GM12878 (cell line): ENCODE data around the gene METAP1. TPM values are rescaled to one million over a fixed set of nuclear protein-coding genes. Genes with fewer than 3 reads are reported as not detected.

Experiments
- ATAC-seq: fragments of 200-7000 bp; cut with Tn5 transposase; 3 replicates; pipeline ENCODE4 v1.9.1; 2020; ENCODE audit warnings: mild to moderate bottlenecking, moderate library complexity
- BruUV-seq: library from RNA; stranded (reverse); fragments of 400-500 nt; replicated peaks from 2 replicates; lab custom pipeline; 2021; lab: Mats Ljungman, UMichigan
- CTCF ChIA-PET: fragments of 300-600 bp; sonication (Branson Sonifier 250); formaldehyde crosslinking; extraction: SDS; loops from one replicate; lab custom pipeline; 2021; ENCODE audit warnings: inconsistent platforms; lab: Yijun Ruan, JAX
- POLR2A ChIA-PET: fragments of 350-600 bp; formaldehyde crosslinking; extraction: SDS; loops from one replicate; lab custom pipeline; 2021; ENCODE audit warnings: inconsistent platforms; lab: Charles Lee
- RAD21 ChIA-PET: fragments of 300-600 bp; sonication (Branson Sonifier 250); formaldehyde crosslinking; loops from one replicate; lab custom pipeline; 2023; ENCODE audit warnings: antibody characterized with exemption; ENCODE audit not compliant: unreplicated experiment; lab: Charles Lee
- SMC1A ChIA-PET: fragments of 300-600 bp; sonication (Branson Sonifier 250); formaldehyde crosslinking; loops from one replicate; lab custom pipeline; 2023; ENCODE audit not compliant: unreplicated experiment, uncharacterized antibody; lab: Charles Lee
- DNase-seq: peaks from one replicate; pipeline ENCODE4 v3.0.0-alpha.2; 2011; ENCODE audit warnings: low read depth, low spot score
- FAIRE-seq: peaks from 3 replicates; lab custom pipeline; 2011; peaks lifted over from hg19 to GRCh38; lab: Jason Lieb, UNC
- H2AFZ ChIP-seq: 2 replicates; pipeline ENCODE4 v1.6.0; 2011; ENCODE audit warnings: low read depth, low read length, control low read depth; ENCODE audit not compliant: control insufficient read depth
- H3K27ac ChIP-seq: 2 replicates; pipeline ENCODE4 v1.5.1; 2011; ENCODE audit warnings: control low read depth; ENCODE audit not compliant: control insufficient read depth, insufficient read depth
- H3K27me3 ChIP-seq, 2 experiments: replicated peaks in 1 of 2; 2 replicates each; pipeline versions ENCODE4 v1.6.0 to v1.6.1; 2011; ENCODE audit warnings: low read length in 1 of 2; ENCODE audit not compliant: control insufficient read depth in 2 of 2, insufficient read depth in 2 of 2
- H3K36me3 ChIP-seq, 2 experiments: 2 replicates each; pipeline ENCODE4 v1.5.1; 2011; ENCODE audit warnings: low read length in 1 of 2; ENCODE audit not compliant: control insufficient read depth in 2 of 2, insufficient read depth in 2 of 2
- H3K4me1 ChIP-seq: 2 replicates; pipeline ENCODE4 v1.6.1; 2011; ENCODE audit warnings: mild to moderate bottlenecking, low read length, moderate library complexity, mixed read lengths; ENCODE audit not compliant: control insufficient read depth, insufficient read depth
- H3K4me2 ChIP-seq: 2 replicates; pipeline ENCODE4 v1.6.0; 2011; ENCODE audit warnings: control low read depth; ENCODE audit not compliant: control insufficient read depth, insufficient read depth
- H3K4me3 ChIP-seq: fragments of 200-600 bp; sonication (generic); 2 replicates; pipeline ENCODE4 v1.5.1; 2016
- H3K79me2 ChIP-seq: 2 replicates; pipeline ENCODE4 v1.6.0; 2011; ENCODE audit warnings: low read length; ENCODE audit not compliant: control insufficient read depth, insufficient read depth
- H3K9ac ChIP-seq: 2 replicates; pipeline ENCODE4 v1.8.0; 2011; ENCODE audit warnings: low read length, control low read depth, mixed read lengths; ENCODE audit not compliant: control insufficient read depth, insufficient read depth
- H3K9me3 ChIP-seq: replicated peaks from 3 replicates; pipeline ENCODE4 v1.5.1; 2011; ENCODE audit warnings: mild to moderate bottlenecking, low read length; ENCODE audit not compliant: control insufficient read depth, insufficient read depth
- H4K20me1 ChIP-seq: 2 replicates; pipeline ENCODE4 v1.6.0; 2011; ENCODE audit not compliant: control insufficient read depth, insufficient read depth
- CBFB ChIP-seq: IDR thresholded peaks from 2 replicates; pipeline ENCODE4 v1.6.1; 2016; ENCODE audit warnings: antibody characterized with exemption, low read depth
- EED ChIP-seq: sonication (generic); IDR thresholded peaks from 2 replicates; pipeline ENCODE4 v1.6.1; 2016; ENCODE audit warnings: antibody characterized with exemption, low read depth
- EZH2 ChIP-seq: IDR thresholded peaks from 2 replicates; pipeline ENCODE4 v1.6.1; 2012; ENCODE audit warnings: low read depth, mild to moderate bottlenecking, control low read depth, inconsistent platforms, low read length, borderline replicate concordance; ENCODE audit not compliant: control insufficient read depth
- HDGF ChIP-seq: fragments of 450-650 bp; IDR thresholded peaks from 2 replicates; pipeline ENCODE4 v1.6.1; 2016; ENCODE audit warnings: antibody characterized with exemption
- KAT2A ChIP-seq: conservative IDR thresholded peaks from 2 replicates; pipeline ENCODE4 v1.6.1; 2011; ENCODE audit warnings: low read depth, low read length; ENCODE audit not compliant: control insufficient read depth
- POLR2AphosphoS5 ChIP-seq: IDR thresholded peaks from 2 replicates; pipeline ENCODE4 v1.6.1; 2011; ENCODE audit warnings: mild to moderate bottlenecking, low read length, inconsistent platforms
- RAD51 ChIP-seq: fragments of 450-650 bp; IDR thresholded peaks from 2 replicates; pipeline ENCODE4 v1.6.1; 2016; ENCODE audit warnings: moderate library complexity, mild to moderate bottlenecking, inconsistent platforms
- RBBP5 ChIP-seq: fragments of 200-600 bp; sonication (generic); conservative IDR thresholded peaks from 2 replicates; pipeline ENCODE4 v1.6.1; 2016
- YBX1 ChIP-seq: fragments of 450-650 bp; IDR thresholded peaks from 2 replicates; pipeline ENCODE4 v1.6.1; 2016; ENCODE audit warnings: antibody characterized with exemption
- WGBS: methylation state at CpG from one replicate; pipeline ENCODE4 v1.1.6; 2016; ENCODE audit warnings: low lambda C conversion rate; ENCODE audit not compliant: insufficient replicate concordance, insufficient coverage; ENCODE audit errors: missing lambda C conversion rate; 5-methylcytosine and 5-hydroxymethylcytosine counted together
- in situ Hi-C: fragments of 300-500 bp; cut with MboI; formaldehyde crosslinking; loops from 9 replicates; pipeline ENCODE4 v1.14.3; 2018; ENCODE audit warnings: mixed read lengths
- intact Hi-C: fragments of 100-400 bp; cut with micrococcal nuclease; formaldehyde crosslinking; loops from one replicate; pipeline ENCODE4 v1.14.2; 2022; ENCODE audit not compliant: unreplicated experiment
- polyA plus RNA-seq, 11 experiments: library from polyadenylated mRNA; depleted of rRNA in 4 of 11; unstranded in 6 of 11; stranded (reverse) in 5 of 11; fragments of >200 nt; fragmentation: Nextera tagmentation in 4 of 11; fragmentation: Illumina TruSeq in 1 of 11; extraction: Ambion mirVana in 4 of 11; extraction: Trizol in 1 of 11; gene quantifications; 1 replicate in 1 of 11; 2 replicates in 10 of 11; pipeline versions ENCODE4 v1.2.1 to v1.2.3, GENCODE V29; 2011 to 2016; ENCODE audit warnings: inconsistent platforms in 2 of 11, missing spikeins in 2 of 11, low read depth in 1 of 11
- total RNA-seq, 4 experiments: library from RNA; depleted of rRNA in 3 of 4; stranded (reverse); fragments of >200 nt in 3 of 4; fragmentation: Illumina TruSeq in 1 of 4; extraction: Trizol in 1 of 4; gene quantifications; 2 replicates each; pipeline versions ENCODE4 v1.2.1 to v1.2.3, GENCODE V29; 2013 to 2021
- TF ChIP-seq, protein P1 (sequence below): fragments of 450-650 bp; IDR thresholded peaks from 2 replicates; pipeline ENCODE4 v1.6.1; 2017; ENCODE audit warnings: borderline replicate concordance
- TF ChIP-seq, protein P2 (sequence below): fragments of 450-650 bp; IDR thresholded peaks from 2 replicates; pipeline ENCODE4 v1.6.1; 2016; ENCODE audit warnings: mild to moderate bottlenecking
- TF ChIP-seq, protein P3 (sequence below): fragments of 450-650 bp; IDR thresholded peaks from 2 replicates; pipeline ENCODE4 v1.6.1; 2014; ENCODE audit warnings: mild to moderate bottlenecking
- TF ChIP-seq, protein P4 (sequence below): IDR thresholded peaks from 2 replicates; pipeline ENCODE4 v1.6.1; 2012; ENCODE audit warnings: improper control_type of control experiment, low read depth, low read length; ENCODE audit not compliant: insufficient replicate concordance
- TF ChIP-seq, protein P5 (sequence below): fragments of 450-650 bp; IDR thresholded peaks from 2 replicates; pipeline ENCODE4 v1.6.1; 2016; ENCODE audit warnings: mild to moderate bottlenecking

Gene METAP1
- total and polyA plus RNA-seq, 10 of the 15 experiments (the other 5 are each of a cell fraction or from before 2014, with no cell fraction given), result 22.7 to 71.4 (median 45.1) TPM

DNA sequence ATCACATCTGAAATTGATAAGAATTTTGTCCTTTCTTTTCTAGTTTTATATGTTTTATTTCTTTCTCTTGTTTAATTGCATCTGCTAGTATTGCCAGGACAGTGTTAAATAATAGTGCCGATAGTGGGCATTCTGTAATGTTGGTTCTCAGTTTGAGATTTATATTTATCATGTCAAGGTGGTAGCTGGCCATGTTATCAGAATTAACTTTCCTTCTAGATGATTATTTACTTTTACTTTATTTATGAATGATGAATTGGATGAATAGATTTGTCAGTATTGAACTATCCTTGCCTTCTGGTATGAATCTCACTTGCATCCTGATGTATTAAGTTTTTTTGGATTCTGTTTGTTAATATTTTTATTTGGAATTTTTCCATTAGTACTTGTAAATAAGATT lies 42.7 kb downstream of the METAP1 start:
- no peak overlapping the region for H3K9ac ChIP-seq
- no peaks in the 10 kb centered on the region for H3K4me1 ChIP-seq
- H4K20me1 ChIP-seq, result no peaks in the 10 kb centered on the region
- intact Hi-C loops, result no loop called here
- H3K9me3 ChIP-seq, result no peaks in the 10 kb centered on the region; the same call in 2 of the 3 replicates
- no peak for TF ChIP-seq RAD51
- TF ChIP-seq, protein P1, sequence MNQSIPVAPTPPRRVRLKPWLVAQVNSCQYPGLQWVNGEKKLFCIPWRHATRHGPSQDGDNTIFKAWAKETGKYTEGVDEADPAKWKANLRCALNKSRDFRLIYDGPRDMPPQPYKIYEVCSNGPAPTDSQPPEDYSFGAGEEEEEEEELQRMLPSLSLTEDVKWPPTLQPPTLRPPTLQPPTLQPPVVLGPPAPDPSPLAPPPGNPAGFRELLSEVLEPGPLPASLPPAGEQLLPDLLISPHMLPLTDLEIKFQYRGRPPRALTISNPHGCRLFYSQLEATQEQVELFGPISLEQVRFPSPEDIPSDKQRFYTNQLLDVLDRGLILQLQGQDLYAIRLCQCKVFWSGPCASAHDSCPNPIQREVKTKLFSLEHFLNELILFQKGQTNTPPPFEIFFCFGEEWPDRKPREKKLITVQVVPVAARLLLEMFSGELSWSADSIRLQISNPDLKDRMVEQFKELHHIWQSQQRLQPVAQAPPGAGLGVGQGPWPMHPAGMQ, result no peak
- TF ChIP-seq, protein P2, sequence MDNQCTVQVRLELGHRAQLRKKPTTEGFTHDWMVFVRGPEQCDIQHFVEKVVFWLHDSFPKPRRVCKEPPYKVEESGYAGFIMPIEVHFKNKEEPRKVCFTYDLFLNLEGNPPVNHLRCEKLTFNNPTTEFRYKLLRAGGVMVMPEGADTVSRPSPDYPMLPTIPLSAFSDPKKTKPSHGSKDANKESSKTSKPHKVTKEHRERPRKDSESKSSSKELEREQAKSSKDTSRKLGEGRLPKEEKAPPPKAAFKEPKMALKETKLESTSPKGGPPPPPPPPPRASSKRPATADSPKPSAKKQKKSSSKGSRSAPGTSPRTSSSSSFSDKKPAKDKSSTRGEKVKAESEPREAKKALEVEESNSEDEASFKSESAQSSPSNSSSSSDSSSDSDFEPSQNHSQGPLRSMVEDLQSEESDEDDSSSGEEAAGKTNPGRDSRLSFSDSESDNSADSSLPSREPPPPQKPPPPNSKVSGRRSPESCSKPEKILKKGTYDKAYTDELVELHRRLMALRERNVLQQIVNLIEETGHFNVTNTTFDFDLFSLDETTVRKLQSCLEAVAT, result no peak
- no peak for TF ChIP-seq KAT2A
- TF ChIP-seq, protein P3, sequence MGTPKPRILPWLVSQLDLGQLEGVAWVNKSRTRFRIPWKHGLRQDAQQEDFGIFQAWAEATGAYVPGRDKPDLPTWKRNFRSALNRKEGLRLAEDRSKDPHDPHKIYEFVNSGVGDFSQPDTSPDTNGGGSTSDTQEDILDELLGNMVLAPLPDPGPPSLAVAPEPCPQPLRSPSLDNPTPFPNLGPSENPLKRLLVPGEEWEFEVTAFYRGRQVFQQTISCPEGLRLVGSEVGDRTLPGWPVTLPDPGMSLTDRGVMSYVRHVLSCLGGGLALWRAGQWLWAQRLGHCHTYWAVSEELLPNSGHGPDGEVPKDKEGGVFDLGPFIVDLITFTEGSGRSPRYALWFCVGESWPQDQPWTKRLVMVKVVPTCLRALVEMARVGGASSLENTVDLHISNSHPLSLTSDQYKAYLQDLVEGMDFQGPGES, result no peak
- TF ChIP-seq EED, result no peak
- no peak for TF ChIP-seq YBX1
- TF ChIP-seq RBBP5, result no peak
- TF ChIP-seq EZH2, result no peak
- TF ChIP-seq HDGF, result no peak
- TF ChIP-seq, protein P4, sequence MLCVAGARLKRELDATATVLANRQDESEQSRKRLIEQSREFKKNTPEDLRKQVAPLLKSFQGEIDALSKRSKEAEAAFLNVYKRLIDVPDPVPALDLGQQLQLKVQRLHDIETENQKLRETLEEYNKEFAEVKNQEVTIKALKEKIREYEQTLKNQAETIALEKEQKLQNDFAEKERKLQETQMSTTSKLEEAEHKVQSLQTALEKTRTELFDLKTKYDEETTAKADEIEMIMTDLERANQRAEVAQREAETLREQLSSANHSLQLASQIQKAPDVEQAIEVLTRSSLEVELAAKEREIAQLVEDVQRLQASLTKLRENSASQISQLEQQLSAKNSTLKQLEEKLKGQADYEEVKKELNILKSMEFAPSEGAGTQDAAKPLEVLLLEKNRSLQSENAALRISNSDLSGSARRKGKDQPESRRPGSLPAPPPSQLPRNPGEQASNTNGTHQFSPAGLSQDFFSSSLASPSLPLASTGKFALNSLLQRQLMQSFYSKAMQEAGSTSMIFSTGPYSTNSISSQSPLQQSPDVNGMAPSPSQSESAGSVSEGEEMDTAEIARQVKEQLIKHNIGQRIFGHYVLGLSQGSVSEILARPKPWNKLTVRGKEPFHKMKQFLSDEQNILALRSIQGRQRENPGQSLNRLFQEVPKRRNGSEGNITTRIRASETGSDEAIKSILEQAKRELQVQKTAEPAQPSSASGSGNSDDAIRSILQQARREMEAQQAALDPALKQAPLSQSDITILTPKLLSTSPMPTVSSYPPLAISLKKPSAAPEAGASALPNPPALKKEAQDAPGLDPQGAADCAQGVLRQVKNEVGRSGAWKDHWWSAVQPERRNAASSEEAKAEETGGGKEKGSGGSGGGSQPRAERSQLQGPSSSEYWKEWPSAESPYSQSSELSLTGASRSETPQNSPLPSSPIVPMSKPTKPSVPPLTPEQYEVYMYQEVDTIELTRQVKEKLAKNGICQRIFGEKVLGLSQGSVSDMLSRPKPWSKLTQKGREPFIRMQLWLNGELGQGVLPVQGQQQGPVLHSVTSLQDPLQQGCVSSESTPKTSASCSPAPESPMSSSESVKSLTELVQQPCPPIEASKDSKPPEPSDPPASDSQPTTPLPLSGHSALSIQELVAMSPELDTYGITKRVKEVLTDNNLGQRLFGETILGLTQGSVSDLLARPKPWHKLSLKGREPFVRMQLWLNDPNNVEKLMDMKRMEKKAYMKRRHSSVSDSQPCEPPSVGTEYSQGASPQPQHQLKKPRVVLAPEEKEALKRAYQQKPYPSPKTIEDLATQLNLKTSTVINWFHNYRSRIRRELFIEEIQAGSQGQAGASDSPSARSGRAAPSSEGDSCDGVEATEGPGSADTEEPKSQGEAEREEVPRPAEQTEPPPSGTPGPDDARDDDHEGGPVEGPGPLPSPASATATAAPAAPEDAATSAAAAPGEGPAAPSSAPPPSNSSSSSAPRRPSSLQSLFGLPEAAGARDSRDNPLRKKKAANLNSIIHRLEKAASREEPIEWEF, result no peak
- no peak for TF ChIP-seq CBFB
- TF ChIP-seq, protein P5, sequence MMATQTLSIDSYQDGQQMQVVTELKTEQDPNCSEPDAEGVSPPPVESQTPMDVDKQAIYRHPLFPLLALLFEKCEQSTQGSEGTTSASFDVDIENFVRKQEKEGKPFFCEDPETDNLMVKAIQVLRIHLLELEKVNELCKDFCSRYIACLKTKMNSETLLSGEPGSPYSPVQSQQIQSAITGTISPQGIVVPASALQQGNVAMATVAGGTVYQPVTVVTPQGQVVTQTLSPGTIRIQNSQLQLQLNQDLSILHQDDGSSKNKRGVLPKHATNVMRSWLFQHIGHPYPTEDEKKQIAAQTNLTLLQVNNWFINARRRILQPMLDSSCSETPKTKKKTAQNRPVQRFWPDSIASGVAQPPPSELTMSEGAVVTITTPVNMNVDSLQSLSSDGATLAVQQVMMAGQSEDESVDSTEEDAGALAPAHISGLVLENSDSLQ, result no peak
- TF ChIP-seq POLR2AphosphoS5, result no peak
- FAIRE-seq (no peak), DNase-seq (no peak), ATAC-seq (no peak)
- no peaks in the 10 kb centered on the region; a peak in 1 of 4 replicates for H3K36me3 ChIP-seq
- ChIA-PET RAD21 (no interaction called here), POLR2A (no interaction called here), SMC1A (interaction anchor here (1.1 to 1.2 kb wide), 3 partner anchors 9 to 144 kb away, joined by 3 to 6 read pairs (median 4); no protein-coding TSS in a partner anchor), CTCF (interaction anchor here (0.7 to 1.5 kb wide), 2 partner anchors 15 to 43 kb away, joined by 3 to 6 read pairs; partner anchors contain the start of gene METAP1)
- no peaks in the 10 kb centered on the region for H3K27me3 ChIP-seq
- no peak overlapping the region for H3K27ac ChIP-seq
- no TSS peak for BruUV-seq
- whole genome bisulfite sequencing, result 96% methylated on average over 1 of the region's 1 CpG
- no peaks in the 10 kb centered on the region for H3K79me2 ChIP-seq
- no peak overlapping the region for H3K4me2 ChIP-seq
- in situ Hi-C loops, result no loop called here
- H2AFZ ChIP-seq, result no peak overlapping the region
- no peak overlapping the region for H3K4me3 ChIP-seq
